Activated CD8-positive, alpha-beta T cell treated with anti-CD3 and anti-CD28 coated beads for 36 hours (primary cell): ENCODE measurements around the gene CCL23. TPM values are rescaled to one million over a fixed set of nuclear protein-coding genes. Genes with fewer than 3 reads are reported as not detected.

Source experiments
- ATAC-seq: fragments of 200-7000 bp; cut with Tn5 transposase; one replicate; pipeline ENCODE4 v1.10.0; 2021; ENCODE audit warnings: mild to moderate bottlenecking, moderate library complexity
- CTCF ChIA-PET: fragments of 350-600 bp; sonication (Branson Sonifier 250); formaldehyde crosslinking; loops from one replicate; lab custom pipeline; 2021; ENCODE audit warnings: antibody characterized with exemption; lab: Charles Lee
- POLR2A ChIA-PET: fragments of 350-600 bp; sonication (Branson Sonifier 250); formaldehyde crosslinking; loops from one replicate; lab custom pipeline; 2021; ENCODE audit warnings: antibody characterized with exemption; lab: Charles Lee
- DNase-seq: peaks from one replicate; pipeline ENCODE4 v3.0.0-alpha.2; 2020
- H3K27ac Mint-ChIP-seq: one replicate; pipeline ENCODE4 v1.8.0; 2021; ENCODE audit warnings: mild to moderate bottlenecking, mixed read lengths
- H3K27me3 Mint-ChIP-seq: one replicate; pipeline ENCODE4 v1.8.0; 2021; ENCODE audit warnings: mixed read lengths
- H3K36me3 Mint-ChIP-seq: one replicate; pipeline ENCODE4 v1.8.0; 2021; ENCODE audit warnings: low read depth, mixed read lengths
- H3K4me1 Mint-ChIP-seq: one replicate; pipeline ENCODE4 v1.8.0; 2021; ENCODE audit warnings: low read depth, mixed read lengths
- H3K4me3 Mint-ChIP-seq: one replicate; pipeline ENCODE4 v1.8.0; 2021; ENCODE audit warnings: mild to moderate bottlenecking, moderate library complexity, mixed read lengths
- H3K9me3 Mint-ChIP-seq: one replicate; pipeline ENCODE4 v1.8.0; 2021; ENCODE audit warnings: mixed read lengths
- intact Hi-C: fragments of 100-400 bp; cut with micrococcal nuclease; formaldehyde crosslinking; loops from one replicate; pipeline ENCODE4 v1.10.0; 2022
- total RNA-seq, 2 experiments: library from RNA; stranded (reverse); gene quantifications; one replicate each; pipeline ENCODE4 v1.2.3, GENCODE V29; 2021
- TF ChIP-seq, protein P1 (sequence below): fragments of 200-600 bp; IDR thresholded peaks from one replicate; pipeline ENCODE4 v1.8.0; 2022; ENCODE audit warnings: antibody characterized with exemption, mild to moderate bottlenecking

The CCL23 gene
- total RNA-seq, 2 experiments from 2014 or later = not detected

- no peak for DNase-seq
- ChIA-PET POLR2A (no interaction called here), CTCF (interaction anchor here (1.6 to 2.1 kb wide), 4 partner anchors 10 to 184 kb away, joined by 4 to 15 read pairs (median 10); no protein-coding TSS in a partner anchor)
- ATAC-seq = no peak
- H3K27me3 Mint-ChIP-seq = no peaks in the 10 kb centered on the region
- H3K4me1 Mint-ChIP-seq = no peaks in the 10 kb centered on the region
- H3K36me3 Mint-ChIP-seq = no peaks in the 10 kb centered on the region
- TF ChIP-seq, protein P1, sequence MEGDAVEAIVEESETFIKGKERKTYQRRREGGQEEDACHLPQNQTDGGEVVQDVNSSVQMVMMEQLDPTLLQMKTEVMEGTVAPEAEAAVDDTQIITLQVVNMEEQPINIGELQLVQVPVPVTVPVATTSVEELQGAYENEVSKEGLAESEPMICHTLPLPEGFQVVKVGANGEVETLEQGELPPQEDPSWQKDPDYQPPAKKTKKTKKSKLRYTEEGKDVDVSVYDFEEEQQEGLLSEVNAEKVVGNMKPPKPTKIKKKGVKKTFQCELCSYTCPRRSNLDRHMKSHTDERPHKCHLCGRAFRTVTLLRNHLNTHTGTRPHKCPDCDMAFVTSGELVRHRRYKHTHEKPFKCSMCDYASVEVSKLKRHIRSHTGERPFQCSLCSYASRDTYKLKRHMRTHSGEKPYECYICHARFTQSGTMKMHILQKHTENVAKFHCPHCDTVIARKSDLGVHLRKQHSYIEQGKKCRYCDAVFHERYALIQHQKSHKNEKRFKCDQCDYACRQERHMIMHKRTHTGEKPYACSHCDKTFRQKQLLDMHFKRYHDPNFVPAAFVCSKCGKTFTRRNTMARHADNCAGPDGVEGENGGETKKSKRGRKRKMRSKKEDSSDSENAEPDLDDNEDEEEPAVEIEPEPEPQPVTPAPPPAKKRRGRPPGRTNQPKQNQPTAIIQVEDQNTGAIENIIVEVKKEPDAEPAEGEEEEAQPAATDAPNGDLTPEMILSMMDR = no peak
- intact Hi-C loops = no loop called here
- no peak overlapping the region for H3K4me3 Mint-ChIP-seq
- no peak overlapping the region for H3K27ac Mint-ChIP-seq
- H3K9me3 Mint-ChIP-seq = no peaks in the 10 kb centered on the region
Observed at GRCh38 chr17:35965272-35965671, 52.5 kb downstream of the CCL23 start.

GRCh38 chr17:35963663-35964062 lies 54.1 kb downstream of the CCL23 start:
- H3K36me3 Mint-ChIP-seq = no peaks in the 10 kb centered on the region
- CTCF ChIA-PET = interaction anchor here (0.7 to 1.3 kb wide), 4 partner anchors 110 to 188 kb away, joined by 3 to 5 read pairs (median 4); no protein-coding TSS in a partner anchor
- ATAC-seq = no peak

More at GRCh38 chr17:35963663-35964062, 54.1 kb downstream of the CCL23 start:
- intact Hi-C loops = no loop called here
- no peak overlapping the region for H3K4me3 Mint-ChIP-seq
- H3K4me1 Mint-ChIP-seq = no peaks in the 10 kb centered on the region
- H3K27me3 Mint-ChIP-seq = peaks cover 2% of the 10 kb centered on the region
- TF ChIP-seq, protein P1 = no peak
- no peak overlapping the region for H3K27ac Mint-ChIP-seq
- H3K9me3 Mint-ChIP-seq = no peaks in the 10 kb centered on the region
- POLR2A ChIA-PET = no interaction called here
- DNase-seq = no peak

Other genes starting within 250 kb of the CCL23 start
- gene MMP28, start 222.3 kb downstream of the CCL23 start, total RNA-seq = under 1 TPM in 1 of 2 experiments, not detected in 1; 0.41 TPM
- gene TAF15, start 208.5 kb downstream of the CCL23 start, total RNA-seq = 100 to 1,000 TPM; 309 to 319 TPM
- under 1 TPM; 0.38 to 0.70 TPM for gene HEATR9, start 149.1 kb downstream of the CCL23 start, total RNA-seq
- 100 to 1,000 TPM; 156 to 158 TPM for gene CCL5, start 137.6 kb downstream of the CCL23 start, total RNA-seq
- gene RDM1, start 87.2 kb downstream of the CCL23 start, total RNA-seq = 10 to 100 TPM; 12.6 to 16.0 TPM
- not detected for gene LYZL6, start 74.3 kb downstream of the CCL23 start, total RNA-seq
- not detected for gene CCL16, start 36.5 kb downstream of the CCL23 start, total RNA-seq
- gene CCL14, start 31.2 kb downstream of the CCL23 start, total RNA-seq = not detected
- not detected for gene CCL15, start 16.4 kb downstream of the CCL23 start, total RNA-seq
- gene CCL18, start 46.3 kb upstream of the CCL23 start, total RNA-seq = not detected
- 100 to 1,000 TPM; 230 to 253 TPM for gene CCL3, start 72.2 kb upstream of the CCL23 start, total RNA-seq
- gene CCL4, start 85.9 kb upstream of the CCL23 start, total RNA-seq = 100 to 1,000 TPM; 287 to 290 TPM
- 1 to 10 TPM; 6.6 to 9.0 TPM for gene TBC1D3B, start 158.7 kb upstream of the CCL23 start, total RNA-seq
- 10 to 100 TPM; 33.8 to 35.1 TPM for gene CCL3L1, start 178.8 kb upstream of the CCL23 start, total RNA-seq
- gene CCL4L2, start 193.1 kb upstream of the CCL23 start, total RNA-seq = 100 to 1,000 TPM in 1 of 2 experiments, 10 to 100 TPM in 1; 95.1 to 102 TPM
- under 1 TPM; 0.38 to 0.45 TPM for gene TBC1D3I, start 246.6 kb upstream of the CCL23 start, total RNA-seq